GM12878 (cell line): ENCODE measurements around the gene MYO7B.

ENCODE experiments used
- NFIC ChIP-seq: IDR thresholded peaks from 2 replicates; pipeline ENCODE4 v1.6.1; 2012; ENCODE audit warnings: low read depth, mild to moderate bottlenecking, inconsistent platforms, low read length, moderate library complexity
- NFYB ChIP-seq: IDR thresholded peaks from 2 replicates; pipeline ENCODE4 v1.6.1; 2011; ENCODE audit warnings: low read depth, mild to moderate bottlenecking, low read length, improper control_type of control experiment, moderate library complexity; ENCODE audit not compliant: insufficient read depth
- POLR2AphosphoS5 ChIP-seq: IDR thresholded peaks from 2 replicates; pipeline ENCODE4 v1.6.1; 2011; ENCODE audit warnings: mild to moderate bottlenecking, low read length, inconsistent platforms
- STAT1 ChIP-seq: fragments of 450-650 bp; conservative IDR thresholded peaks from 2 replicates; pipeline ENCODE4 v1.6.1; 2014; ENCODE audit warnings: antibody characterized with exemption, mild to moderate bottlenecking
- TF ChIP-seq, protein P1 (sequence below): IDR thresholded peaks from 2 replicates; pipeline ENCODE4 v1.6.1; 2011; ENCODE audit warnings: mild to moderate bottlenecking, low read depth, low read length, moderate library complexity; ENCODE audit not compliant: insufficient replicate concordance
- TF ChIP-seq, protein P2 (sequence below): fragments of 450-650 bp; IDR thresholded peaks from 2 replicates; pipeline ENCODE4 v1.6.1; 2017; ENCODE audit warnings: mild to moderate bottlenecking, low read depth, inconsistent platforms; ENCODE audit not compliant: poor library complexity, severe bottlenecking
- TF ChIP-seq, protein P3 (sequence below), 3 experiments: IDR thresholded peaks in 2 of 3; conservative IDR thresholded peaks in 1 of 3; 2 replicates each; pipeline ENCODE4 v1.5.1; 2011; ENCODE audit warnings: low read depth in 3 of 3, low read length in 3 of 3, mild to moderate bottlenecking in 3 of 3, control low read depth in 2 of 3, moderate library complexity in 2 of 3, inconsistent platforms in 1 of 3, mixed read lengths in 1 of 3; ENCODE audit not compliant: control insufficient read depth in 2 of 3, insufficient read depth in 1 of 3; ENCODE audit errors: extremely low read depth in 1 of 3

DNA sequence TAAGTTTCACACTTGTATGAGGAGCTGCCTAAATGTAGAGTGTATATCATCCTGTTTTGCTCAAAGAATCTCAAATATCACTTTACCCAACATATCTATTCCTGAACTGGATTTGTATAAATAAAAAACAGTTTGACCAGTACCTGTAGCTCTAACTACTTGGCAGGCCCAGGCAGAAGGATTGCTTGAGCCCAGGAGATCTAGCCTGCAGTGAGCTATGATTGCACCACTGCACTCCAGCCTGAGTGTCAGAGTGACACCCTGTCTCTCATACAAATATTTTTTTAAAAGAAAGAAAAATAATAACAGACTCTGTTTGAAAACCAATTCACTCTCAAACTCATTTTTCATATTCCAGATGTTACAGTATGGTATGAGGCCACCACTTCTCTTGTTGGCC lies 147.6 kb downstream of the MYO7B start:
- TF ChIP-seq, protein P1, sequence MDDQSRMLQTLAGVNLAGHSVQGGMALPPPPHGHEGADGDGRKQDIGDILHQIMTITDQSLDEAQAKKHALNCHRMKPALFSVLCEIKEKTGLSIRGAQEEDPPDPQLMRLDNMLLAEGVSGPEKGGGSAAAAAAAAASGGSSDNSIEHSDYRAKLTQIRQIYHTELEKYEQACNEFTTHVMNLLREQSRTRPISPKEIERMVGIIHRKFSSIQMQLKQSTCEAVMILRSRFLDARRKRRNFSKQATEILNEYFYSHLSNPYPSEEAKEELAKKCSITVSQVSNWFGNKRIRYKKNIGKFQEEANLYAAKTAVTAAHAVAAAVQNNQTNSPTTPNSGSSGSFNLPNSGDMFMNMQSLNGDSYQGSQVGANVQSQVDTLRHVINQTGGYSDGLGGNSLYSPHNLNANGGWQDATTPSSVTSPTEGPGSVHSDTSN = no peak
- TF ChIP-seq, protein P2, sequence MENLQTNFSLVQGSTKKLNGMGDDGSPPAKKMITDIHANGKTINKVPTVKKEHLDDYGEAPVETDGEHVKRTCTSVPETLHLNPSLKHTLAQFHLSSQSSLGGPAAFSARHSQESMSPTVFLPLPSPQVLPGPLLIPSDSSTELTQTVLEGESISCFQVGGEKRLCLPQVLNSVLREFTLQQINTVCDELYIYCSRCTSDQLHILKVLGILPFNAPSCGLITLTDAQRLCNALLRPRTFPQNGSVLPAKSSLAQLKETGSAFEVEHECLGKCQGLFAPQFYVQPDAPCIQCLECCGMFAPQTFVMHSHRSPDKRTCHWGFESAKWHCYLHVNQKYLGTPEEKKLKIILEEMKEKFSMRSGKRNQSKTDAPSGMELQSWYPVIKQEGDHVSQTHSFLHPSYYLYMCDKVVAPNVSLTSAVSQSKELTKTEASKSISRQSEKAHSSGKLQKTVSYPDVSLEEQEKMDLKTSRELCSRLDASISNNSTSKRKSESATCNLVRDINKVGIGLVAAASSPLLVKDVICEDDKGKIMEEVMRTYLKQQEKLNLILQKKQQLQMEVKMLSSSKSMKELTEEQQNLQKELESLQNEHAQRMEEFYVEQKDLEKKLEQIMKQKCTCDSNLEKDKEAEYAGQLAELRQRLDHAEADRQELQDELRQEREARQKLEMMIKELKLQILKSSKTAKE = no peak
- no peak for TF ChIP-seq NFYB
- TF ChIP-seq, protein P3, sequence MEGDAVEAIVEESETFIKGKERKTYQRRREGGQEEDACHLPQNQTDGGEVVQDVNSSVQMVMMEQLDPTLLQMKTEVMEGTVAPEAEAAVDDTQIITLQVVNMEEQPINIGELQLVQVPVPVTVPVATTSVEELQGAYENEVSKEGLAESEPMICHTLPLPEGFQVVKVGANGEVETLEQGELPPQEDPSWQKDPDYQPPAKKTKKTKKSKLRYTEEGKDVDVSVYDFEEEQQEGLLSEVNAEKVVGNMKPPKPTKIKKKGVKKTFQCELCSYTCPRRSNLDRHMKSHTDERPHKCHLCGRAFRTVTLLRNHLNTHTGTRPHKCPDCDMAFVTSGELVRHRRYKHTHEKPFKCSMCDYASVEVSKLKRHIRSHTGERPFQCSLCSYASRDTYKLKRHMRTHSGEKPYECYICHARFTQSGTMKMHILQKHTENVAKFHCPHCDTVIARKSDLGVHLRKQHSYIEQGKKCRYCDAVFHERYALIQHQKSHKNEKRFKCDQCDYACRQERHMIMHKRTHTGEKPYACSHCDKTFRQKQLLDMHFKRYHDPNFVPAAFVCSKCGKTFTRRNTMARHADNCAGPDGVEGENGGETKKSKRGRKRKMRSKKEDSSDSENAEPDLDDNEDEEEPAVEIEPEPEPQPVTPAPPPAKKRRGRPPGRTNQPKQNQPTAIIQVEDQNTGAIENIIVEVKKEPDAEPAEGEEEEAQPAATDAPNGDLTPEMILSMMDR (IDR thresholded peaks at IDR 0.05 in 2 of 3, conservative IDR thresholded peaks at IDR 0.05 in 1 of 3; ENCODE audit: control insufficient read depth in 2 of 3, extremely low read depth in 1 of 3, insufficient read depth in 1 of 3, low read depth in 3 of 3, low read length in 3 of 3) = no peak
- TF ChIP-seq NFIC = no peak
- no peak for TF ChIP-seq POLR2AphosphoS5
- no peak for TF ChIP-seq STAT1
